ENCODE measurements around the gene ADCY7. TPM values are rescaled to one million over a fixed set of nuclear protein-coding genes. Genes with fewer than 3 reads are reported as not detected.

ADCY7 gene
- total and polyA plus RNA-seq, 2 donors from 2014 or later, result 0.86 to 40.5 TPM

DNA sequence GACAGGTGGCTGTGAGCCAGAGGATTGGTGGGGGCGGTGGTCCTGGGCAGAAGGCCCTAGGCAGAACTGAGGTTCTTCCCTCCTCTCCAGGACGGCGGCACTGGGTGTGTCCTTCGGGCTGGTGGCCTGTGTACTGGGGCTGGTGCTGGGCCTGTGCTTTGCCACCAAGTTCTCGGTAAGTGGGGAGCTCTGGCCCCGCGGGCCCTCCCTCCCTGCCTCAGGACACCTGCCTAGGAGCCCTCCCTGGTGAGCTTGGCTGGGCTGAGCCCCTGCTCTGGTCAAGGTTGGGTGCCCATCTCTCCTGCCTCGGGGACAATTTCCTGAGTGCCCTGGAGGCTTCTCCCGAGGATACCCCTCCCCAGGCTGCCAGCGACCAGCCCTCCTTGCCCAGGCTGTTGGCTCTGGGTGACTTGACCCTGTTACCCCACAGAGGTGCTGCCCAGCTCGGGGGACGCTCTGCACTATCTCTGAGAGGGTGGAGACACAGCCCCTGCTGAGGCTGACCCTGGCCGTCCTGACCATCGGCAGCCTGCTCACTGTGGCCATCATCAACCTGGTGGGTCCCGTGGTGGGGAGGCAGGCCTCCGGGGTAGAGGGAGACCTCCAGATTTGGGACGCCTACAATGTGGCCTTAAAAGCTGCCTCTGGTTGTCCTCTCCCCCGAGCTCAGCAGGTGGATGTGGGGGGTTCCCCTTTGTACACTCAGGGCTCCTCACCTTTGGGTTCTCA lies 42.0 kb downstream of the ADCY7 start:
- FAIRE-seq, result no peak
- Histone ChIP-seq H3K36me3 (ENCODE audit: control insufficient read depth in 2 of 3, insufficient read depth in 3 of 3, low read length in 3 of 3) (no peaks in the 10 kb centered on the region), H3K27ac (ENCODE audit: low read depth in 2 of 2, low read length in 2 of 2) (no peak overlapping the region), H3K9me3 (ENCODE audit: control insufficient read depth in 2 of 3, insufficient read depth in 1 of 3, low read length in 3 of 3) (no peaks in the 10 kb centered on the region), H3K4me1 (ENCODE audit: control insufficient read depth in 2 of 3, insufficient read depth in 2 of 3, low read depth in 1 of 3, low read length in 3 of 3) (no peaks in the 10 kb centered on the region), H3K9ac (ENCODE audit: low read length in 3 of 3) (no peak overlapping the region), H3K4me3 (ENCODE audit: low read length in 3 of 3) (no peak overlapping the region), H3K27me3 (ENCODE audit: control insufficient read depth, insufficient read depth, low read length) (no peaks in the 10 kb centered on the region)
- TF ChIP-seq, protein P1, sequence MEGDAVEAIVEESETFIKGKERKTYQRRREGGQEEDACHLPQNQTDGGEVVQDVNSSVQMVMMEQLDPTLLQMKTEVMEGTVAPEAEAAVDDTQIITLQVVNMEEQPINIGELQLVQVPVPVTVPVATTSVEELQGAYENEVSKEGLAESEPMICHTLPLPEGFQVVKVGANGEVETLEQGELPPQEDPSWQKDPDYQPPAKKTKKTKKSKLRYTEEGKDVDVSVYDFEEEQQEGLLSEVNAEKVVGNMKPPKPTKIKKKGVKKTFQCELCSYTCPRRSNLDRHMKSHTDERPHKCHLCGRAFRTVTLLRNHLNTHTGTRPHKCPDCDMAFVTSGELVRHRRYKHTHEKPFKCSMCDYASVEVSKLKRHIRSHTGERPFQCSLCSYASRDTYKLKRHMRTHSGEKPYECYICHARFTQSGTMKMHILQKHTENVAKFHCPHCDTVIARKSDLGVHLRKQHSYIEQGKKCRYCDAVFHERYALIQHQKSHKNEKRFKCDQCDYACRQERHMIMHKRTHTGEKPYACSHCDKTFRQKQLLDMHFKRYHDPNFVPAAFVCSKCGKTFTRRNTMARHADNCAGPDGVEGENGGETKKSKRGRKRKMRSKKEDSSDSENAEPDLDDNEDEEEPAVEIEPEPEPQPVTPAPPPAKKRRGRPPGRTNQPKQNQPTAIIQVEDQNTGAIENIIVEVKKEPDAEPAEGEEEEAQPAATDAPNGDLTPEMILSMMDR (IDR thresholded peaks at IDR 0.05; ENCODE audit: borderline replicate concordance, extremely low read depth, insufficient read depth), result no peak
- peak in 3 of 5 donors; percentile 6 to 69 (median 36) for DNase-seq
- intact Hi-C loops (cut with DNase I), result no loop called here

DNA sequence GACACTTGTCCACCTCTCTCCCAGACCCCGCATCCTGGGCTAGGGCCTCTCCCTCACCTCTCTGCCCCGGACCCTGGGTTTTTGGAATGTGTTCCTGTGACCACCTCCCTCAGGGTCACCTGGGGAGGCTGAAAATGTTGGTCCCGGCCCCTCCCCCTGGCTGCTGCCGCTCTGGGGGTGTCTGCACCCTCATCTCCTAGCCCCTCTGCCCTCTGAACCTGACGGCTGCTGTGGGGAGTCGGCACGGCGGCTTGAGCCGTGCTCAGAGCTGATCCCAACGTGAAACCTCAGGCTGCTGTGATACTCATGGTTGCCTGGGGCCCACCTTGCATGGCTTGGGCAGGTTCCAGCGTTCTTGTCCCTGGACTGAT lies 42.8 kb downstream of the ADCY7 start:
- Histone ChIP-seq H3K36me3 (ENCODE audit: control insufficient read depth in 2 of 3, insufficient read depth in 3 of 3, low read length in 3 of 3) (peaks cover 0 to under 1% (median 0%) of the 10 kb centered on the region in 3 donors), H3K27ac (ENCODE audit: low read depth in 2 of 2, low read length in 2 of 2) (no peak overlapping the region), H3K9me3 (ENCODE audit: control insufficient read depth in 2 of 3, insufficient read depth in 1 of 3, low read length in 3 of 3) (no peaks in the 10 kb centered on the region), H3K27me3 (ENCODE audit: control insufficient read depth, insufficient read depth, low read length) (no peaks in the 10 kb centered on the region), H3K4me1 (ENCODE audit: control insufficient read depth in 2 of 3, insufficient read depth in 2 of 3, low read depth in 1 of 3, low read length in 3 of 3) (no peaks in the 10 kb centered on the region), H3K9ac (ENCODE audit: low read length in 3 of 3) (no peak overlapping the region), H3K4me3 (ENCODE audit: low read length in 3 of 3) (no peak overlapping the region)
- FAIRE-seq (no peak), DNase-seq (peak in 3 of 5 donors; percentile 4 to 57 (median 33))
- TF ChIP-seq, protein P1 (IDR thresholded peaks at IDR 0.05; ENCODE audit: borderline replicate concordance, extremely low read depth, insufficient read depth), result no peak
- intact Hi-C loops (cut with DNase I), result no loop called here

DNA sequence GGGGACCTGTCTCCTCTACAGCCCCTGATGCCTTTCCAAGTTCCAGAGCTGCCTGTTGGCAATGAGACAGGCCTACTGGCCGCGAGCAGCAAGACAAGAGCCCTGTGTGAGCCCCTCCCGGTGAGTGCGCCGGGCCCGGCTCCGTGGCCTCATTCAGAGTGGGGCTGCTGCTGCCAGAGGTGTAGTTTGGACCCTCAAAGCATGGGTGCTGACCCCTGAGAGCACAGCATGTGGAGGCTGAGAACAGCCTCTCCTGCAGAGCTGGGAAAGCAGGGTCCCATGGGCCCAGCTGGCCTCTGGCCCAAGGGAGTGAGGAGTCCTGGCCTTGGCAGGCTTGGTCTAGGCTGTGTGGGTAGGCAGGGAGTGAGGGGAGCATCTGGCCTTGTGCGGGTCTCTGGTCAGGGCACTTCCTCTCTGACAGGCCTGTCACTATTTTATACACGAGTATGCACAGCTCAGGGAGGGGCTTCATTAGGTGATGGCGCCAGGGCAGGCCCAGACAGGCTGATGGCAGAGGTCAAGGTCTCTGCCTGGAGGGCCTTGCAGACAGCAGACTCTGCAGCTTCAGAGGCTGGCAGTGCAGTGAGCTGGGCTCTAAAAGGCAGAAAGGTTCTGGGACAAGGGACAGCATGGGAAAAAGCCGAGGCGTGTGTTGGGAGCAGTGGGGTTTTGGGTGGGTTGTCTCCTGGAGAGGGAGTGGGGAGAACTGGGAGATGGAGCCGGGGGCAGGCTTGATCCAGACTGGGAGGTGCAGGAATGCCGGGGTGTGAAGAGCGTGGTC lies 43.4 kb downstream of the ADCY7 start:
- no peaks in the 10 kb centered on the region for H3K27me3 ChIP-seq (ENCODE audit: control insufficient read depth, insufficient read depth, low read length)
- TF ChIP-seq, protein P1 (IDR thresholded peaks at IDR 0.05; ENCODE audit: borderline replicate concordance, extremely low read depth, insufficient read depth), result no peak
- FAIRE-seq (no peak), DNase-seq (peak in 3 of 5 donors; percentile 8 to 65 (median 43))
- H3K4me1 ChIP-seq (ENCODE audit: control insufficient read depth in 2 of 3, insufficient read depth in 2 of 3, low read depth in 1 of 3, low read length in 3 of 3), result no peaks in the 10 kb centered on the region
- no peak overlapping the region for H3K27ac ChIP-seq (ENCODE audit: low read depth in 2 of 2, low read length in 2 of 2)
- H3K4me3 ChIP-seq (ENCODE audit: low read length in 3 of 3), result no peak overlapping the region
- H3K36me3 ChIP-seq (ENCODE audit: control insufficient read depth in 2 of 3, insufficient read depth in 3 of 3, low read length in 3 of 3), result peaks cover 0 to 2% (median 0%) of the 10 kb centered on the region in 3 donors
- intact Hi-C loops (cut with DNase I), result no loop called here
- H3K9me3 ChIP-seq (ENCODE audit: control insufficient read depth in 2 of 3, insufficient read depth in 1 of 3, low read length in 3 of 3), result no peaks in the 10 kb centered on the region
- no peak overlapping the region for H3K9ac ChIP-seq (ENCODE audit: low read length in 3 of 3)

Data from kidney (tissue), 14 donors.